GM21619 (cell line): ENCODE data around the gene HBZ.
"Not testable (repeated sequence)": the region's sequence is repeated elsewhere in the genome, so short reads cannot be mapped to it uniquely, and the experiment has no call there.

ENCODE experiments used
- ATAC-seq: cut with Tn5 transposase; IDR thresholded peaks from one replicate; pipeline ENCODE4 v1.9.1; 2021; ENCODE audit not compliant: unreplicated experiment

Gene HBZ

DNA sequence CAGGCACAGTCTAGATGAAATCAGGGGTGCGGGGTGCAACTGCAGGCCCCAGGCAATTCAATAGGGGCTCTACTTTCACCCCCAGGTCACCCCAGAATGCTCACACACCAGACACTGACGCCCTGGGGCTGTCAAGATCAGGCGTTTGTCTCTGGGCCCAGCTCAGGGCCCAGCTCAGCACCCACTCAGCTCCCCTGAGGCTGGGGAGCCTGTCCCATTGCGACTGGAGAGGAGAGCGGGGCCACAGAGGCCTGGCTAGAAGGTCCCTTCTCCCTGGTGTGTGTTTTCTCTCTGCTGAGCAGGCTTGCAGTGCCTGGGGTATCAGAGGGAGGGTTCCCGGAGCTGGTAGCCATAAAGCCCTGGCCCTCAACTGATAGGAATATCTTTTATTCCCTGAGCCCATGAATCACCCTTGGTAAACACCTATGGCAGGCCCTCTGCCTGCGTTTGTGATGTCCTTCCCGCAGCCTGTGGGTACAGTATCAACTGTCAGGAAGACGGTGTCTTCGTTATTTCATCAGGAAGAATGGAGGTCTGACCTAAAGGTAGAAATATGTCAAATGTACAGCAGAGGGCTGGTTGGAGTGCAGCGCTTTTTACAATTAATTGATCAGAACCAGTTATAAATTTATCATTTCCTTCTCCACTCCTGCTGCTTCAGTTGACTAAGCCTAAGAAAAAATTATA is 25.7 kb downstream of the HBZ start:
- no peak for ATAC-seq

DNA sequence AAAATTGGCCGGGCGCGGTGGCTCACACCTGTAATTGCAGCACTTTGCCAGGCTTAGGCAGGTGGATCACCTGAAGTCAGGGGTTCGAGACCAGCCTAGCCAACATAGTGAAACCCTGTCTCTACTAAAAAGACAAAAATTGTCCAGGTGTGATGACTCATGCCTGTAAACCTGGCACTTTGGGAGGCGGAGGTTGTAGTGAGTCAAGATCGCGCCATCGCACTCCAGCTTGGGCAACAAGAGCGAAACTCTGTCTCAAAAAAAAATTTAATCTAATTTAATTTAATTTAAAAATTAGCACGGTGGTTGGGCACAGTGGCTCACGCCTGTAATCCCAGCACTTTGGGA is 26.2 kb downstream of the HBZ start:
- ATAC-seq: no peak

DNA sequence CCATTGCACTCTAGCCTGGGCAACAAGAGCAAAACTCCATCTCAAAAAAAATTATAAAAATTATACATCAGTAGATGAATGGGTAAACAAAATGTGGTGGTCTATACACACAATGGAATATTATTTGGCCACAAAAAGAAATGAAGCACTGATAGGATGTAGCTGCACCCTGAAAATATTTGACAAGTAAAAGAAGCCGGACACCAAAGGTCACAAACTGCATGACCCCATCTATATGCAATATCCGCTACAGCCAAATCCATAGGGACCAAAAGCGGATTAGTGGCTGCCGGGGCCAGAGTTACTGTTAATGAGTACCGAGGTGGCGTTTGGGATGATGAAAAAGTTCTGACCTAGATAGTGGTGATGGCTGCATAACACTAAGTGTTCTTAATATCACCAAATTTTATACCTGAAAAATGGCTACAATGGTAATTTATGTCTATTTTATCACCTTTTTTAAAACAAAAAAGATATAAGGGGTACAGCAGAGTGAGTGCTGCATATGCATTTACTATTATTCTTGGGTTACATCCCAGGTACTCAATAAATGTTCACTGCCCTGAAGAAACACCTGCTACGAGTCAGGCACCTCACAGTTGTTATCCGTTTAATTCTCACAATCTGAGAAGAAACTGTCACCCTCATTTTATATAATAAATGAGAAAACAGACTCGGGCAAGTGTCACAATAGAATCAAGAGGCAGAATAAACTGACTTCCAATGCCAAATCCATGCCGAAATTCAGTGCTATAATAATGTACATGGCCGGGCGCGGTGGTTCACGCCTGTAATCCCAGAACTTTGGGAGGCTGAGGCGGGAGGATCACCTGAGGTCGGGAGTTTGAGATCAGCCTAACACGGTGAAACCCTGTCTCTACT is 27.0 kb downstream of the HBZ start:
- no peak for ATAC-seq

DNA sequence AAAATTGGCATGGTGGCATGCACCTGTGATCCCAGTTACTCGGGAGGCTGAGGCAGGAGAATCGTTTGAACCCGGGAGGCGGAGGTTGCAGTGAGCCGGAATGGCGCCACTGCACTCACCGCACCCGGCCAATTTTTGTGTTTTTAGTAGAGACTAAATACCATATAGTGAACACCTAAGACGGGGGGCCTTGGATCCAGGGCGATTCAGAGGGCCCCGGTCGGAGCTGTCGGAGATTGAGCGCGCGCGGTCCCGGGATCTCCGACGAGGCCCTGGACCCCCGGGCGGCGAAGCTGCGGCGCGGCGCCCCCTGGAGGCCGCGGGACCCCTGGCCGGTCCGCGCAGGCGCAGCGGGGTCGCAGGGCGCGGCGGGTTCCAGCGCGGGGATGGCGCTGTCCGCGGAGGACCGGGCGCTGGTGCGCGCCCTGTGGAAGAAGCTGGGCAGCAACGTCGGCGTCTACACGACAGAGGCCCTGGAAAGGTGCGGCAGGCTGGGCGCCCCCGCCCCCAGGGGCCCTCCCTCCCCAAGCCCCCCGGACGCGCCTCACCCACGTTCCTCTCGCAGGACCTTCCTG is 27.7 kb downstream of the HBZ start, which contains the start of gene HBQ1:
TSS of gene HBQ1 (plus strand) at position 359 of the 575 bp plus-strand sequence. CDS start at position 387, 28 bp downstream.
- no peak for ATAC-seq

DNA sequence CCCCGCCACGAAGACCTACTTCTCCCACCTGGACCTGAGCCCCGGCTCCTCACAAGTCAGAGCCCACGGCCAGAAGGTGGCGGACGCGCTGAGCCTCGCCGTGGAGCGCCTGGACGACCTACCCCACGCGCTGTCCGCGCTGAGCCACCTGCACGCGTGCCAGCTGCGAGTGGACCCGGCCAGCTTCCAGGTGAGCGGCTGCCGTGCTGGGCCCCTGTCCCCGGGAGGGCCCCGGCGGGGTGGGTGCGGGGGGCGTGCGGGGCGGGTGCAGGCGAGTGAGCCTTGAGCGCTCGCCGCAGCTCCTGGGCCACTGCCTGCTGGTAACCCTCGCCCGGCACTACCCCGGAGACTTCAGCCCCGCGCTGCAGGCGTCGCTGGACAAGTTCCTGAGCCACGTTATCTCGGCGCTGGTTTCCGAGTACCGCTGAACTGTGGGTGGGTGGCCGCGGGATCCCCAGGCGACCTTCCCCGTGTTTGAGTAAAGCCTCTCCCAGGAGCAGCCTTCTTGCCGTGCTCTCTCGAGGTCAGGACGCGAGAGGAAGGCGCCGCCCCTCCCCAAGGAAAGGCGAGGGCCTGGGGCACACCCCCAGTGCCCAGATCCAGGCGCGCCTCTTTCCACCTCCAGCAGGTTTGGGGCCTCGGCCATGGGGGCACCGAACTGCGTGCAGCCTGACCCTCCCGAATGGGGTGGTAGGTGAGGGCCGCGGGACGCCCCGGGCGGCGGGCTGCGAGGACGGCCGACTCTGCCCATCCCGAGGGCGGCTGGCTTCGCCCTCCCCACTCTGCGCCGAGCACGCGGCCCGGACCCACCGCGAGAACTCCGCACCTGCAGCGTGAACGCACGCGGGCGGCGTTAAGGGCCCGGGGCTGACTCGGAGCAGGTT is 28.5 kb downstream of the HBZ start:
- ATAC-seq: no peak

- no peak for ATAC-seq
Observed at GRCh38 chr16:181565-182021, 29.1 kb downstream of the HBZ start.

GRCh38 chr16:183005-183404 is 30.6 kb downstream of the HBZ start:
- no peak for ATAC-seq

- ATAC-seq: no peak
Observed at GRCh38 chr16:185213-185612, 32.8 kb downstream of the HBZ start.

- ATAC-seq: no peak
Observed at GRCh38 chr16:185691-186090, 33.2 kb downstream of the HBZ start.

GRCh38 chr16:187330-187729 is 34.9 kb downstream of the HBZ start:
- ATAC-seq: no peak

DNA sequence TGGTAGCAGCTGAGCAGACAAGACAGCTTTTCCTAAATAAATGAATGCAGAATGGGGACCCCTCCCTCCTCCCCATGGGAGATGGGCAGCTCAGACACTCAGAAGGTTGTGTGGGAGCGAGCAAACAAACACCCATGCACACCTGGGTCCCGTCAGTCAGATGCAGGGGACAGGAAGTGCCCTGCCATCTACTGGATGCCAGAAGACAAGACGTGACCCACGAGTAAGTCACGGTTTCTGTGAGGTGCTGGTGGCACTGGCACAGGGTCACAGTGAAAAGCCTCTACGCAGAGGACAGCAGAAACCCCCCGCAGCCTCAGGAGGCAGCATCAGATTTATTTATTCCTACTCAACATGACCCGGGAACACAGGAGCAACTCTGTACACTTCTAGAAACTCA is 36.2 kb downstream of the HBZ start:
- ATAC-seq: no peak

GRCh38 chr16:189604-190186 is 37.3 kb downstream of the HBZ start:
- no peak for ATAC-seq

- ATAC-seq: no peak
Observed at GRCh38 chr16:191831-192230, 39.4 kb downstream of the HBZ start.

- ATAC-seq: no peak
Observed at GRCh38 chr16:192686-193085, 40.2 kb downstream of the HBZ start.

GRCh38 chr16:193441-193840 is 41.0 kb downstream of the HBZ start:
- ATAC-seq: no peak

DNA sequence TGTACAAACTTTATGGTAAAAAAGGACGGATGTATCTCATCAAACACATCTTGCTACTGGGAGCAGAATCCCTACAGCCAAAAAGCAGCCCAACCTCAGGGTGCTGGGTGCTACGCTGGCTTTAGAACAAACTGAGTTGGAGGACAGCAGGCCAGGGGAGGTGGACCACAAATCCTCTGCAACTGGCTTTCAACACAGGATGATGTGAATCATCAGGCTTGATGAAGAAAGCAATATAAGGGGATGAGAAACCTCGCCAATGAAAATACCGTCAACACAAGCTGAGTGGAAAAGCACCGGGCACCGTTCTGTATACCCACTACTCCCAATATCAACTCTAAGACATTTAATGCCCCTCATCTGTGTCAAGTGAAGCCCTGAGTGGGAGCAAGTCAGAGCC is 42.1 kb downstream of the HBZ start:
- ATAC-seq: no peak

GRCh38 chr16:200388-200787 is 47.9 kb downstream of the HBZ start:
- ATAC-seq: no peak

DNA sequence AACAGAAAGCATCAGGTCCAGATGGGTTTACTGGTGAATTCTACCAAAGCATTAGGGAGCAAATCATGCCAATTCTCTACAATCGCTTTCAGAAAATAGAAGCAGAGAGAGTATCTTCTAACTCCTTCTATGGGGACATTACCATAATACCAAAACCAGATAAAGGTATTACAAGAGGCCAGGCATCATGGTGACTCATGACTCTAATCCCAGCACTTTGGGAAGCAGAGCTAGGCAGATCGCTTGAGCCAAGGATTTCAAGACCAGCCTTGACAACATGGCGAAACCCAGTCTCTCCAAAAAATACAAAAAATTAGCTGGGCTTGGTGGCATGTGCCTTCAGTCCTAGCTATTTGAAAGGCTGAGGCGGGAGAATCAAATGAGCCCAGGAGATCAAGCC is 50.8 kb downstream of the HBZ start:
- ATAC-seq: no peak

GRCh38 chr16:204046-204445 is 51.6 kb downstream of the HBZ start:
- not testable (repeated sequence) for ATAC-seq
